ENCODE data around the gene TIMELESS.
"Not testable (repeated sequence)": the region's sequence is repeated elsewhere in the genome, so short reads cannot be mapped to it uniquely, and the experiment has no call there.

The TIMELESS gene

GRCh38 chr12:56450241-56450640, 1.0 kb upstream of the TIMELESS start:
- Histone ChIP-seq H3K9ac (no peak overlapping the region), H2AFZ (no peak overlapping the region), H3K9me3 (ENCODE audit: control insufficient read depth, low read length) (no peaks in the 10 kb centered on the region), H3K27ac (no peak overlapping the region), H3K79me2 (no peaks in the 10 kb centered on the region), H3K4me2 (ENCODE audit: low read length) (no peak overlapping the region), H3K36me3 (ENCODE audit: control insufficient read depth, insufficient read depth, low read length) (no peaks in the 10 kb centered on the region), H3K27me3 (ENCODE audit: control insufficient read depth, insufficient read depth, low read length) (no peaks in the 10 kb centered on the region), H3K4me3 (ENCODE audit: low read depth, low read length) (no peak overlapping the region), H3K4me1 (peaks cover 3% of the 10 kb centered on the region)
- TF ChIP-seq, protein P1, sequence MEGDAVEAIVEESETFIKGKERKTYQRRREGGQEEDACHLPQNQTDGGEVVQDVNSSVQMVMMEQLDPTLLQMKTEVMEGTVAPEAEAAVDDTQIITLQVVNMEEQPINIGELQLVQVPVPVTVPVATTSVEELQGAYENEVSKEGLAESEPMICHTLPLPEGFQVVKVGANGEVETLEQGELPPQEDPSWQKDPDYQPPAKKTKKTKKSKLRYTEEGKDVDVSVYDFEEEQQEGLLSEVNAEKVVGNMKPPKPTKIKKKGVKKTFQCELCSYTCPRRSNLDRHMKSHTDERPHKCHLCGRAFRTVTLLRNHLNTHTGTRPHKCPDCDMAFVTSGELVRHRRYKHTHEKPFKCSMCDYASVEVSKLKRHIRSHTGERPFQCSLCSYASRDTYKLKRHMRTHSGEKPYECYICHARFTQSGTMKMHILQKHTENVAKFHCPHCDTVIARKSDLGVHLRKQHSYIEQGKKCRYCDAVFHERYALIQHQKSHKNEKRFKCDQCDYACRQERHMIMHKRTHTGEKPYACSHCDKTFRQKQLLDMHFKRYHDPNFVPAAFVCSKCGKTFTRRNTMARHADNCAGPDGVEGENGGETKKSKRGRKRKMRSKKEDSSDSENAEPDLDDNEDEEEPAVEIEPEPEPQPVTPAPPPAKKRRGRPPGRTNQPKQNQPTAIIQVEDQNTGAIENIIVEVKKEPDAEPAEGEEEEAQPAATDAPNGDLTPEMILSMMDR (IDR thresholded peaks at IDR 0.05), result no peak

GRCh38 chr12:56449622-56449984, 377 bp upstream of the TIMELESS start:
- no peak overlapping the region for H3K9ac ChIP-seq
- H3K4me1 ChIP-seq, result peaks cover 3% of the 10 kb centered on the region
- H3K79me2 ChIP-seq, result no peaks in the 10 kb centered on the region
- H3K36me3 ChIP-seq (ENCODE audit: control insufficient read depth, insufficient read depth, low read length), result no peaks in the 10 kb centered on the region
- TF ChIP-seq, protein P1 (IDR thresholded peaks at IDR 0.05), result no peak
- H3K4me3 ChIP-seq (ENCODE audit: low read depth, low read length), result peak overlapping the region; percentile 90
- H2AFZ ChIP-seq, result peak overlapping the region; percentile 92
- H3K9me3 ChIP-seq (ENCODE audit: control insufficient read depth, low read length), result no peaks in the 10 kb centered on the region
- peak overlapping the region; percentile 73 for H3K27ac ChIP-seq
- no peaks in the 10 kb centered on the region for H3K27me3 ChIP-seq (ENCODE audit: control insufficient read depth, insufficient read depth, low read length)
- peak overlapping the region; percentile 89 for H3K4me2 ChIP-seq (ENCODE audit: low read length)

- H3K4me1 ChIP-seq; H3K4me2 ChIP-seq (ENCODE audit: low read length); H3K79me2 ChIP-seq; H3K27ac ChIP-seq; H3K9ac ChIP-seq; H3K27me3 ChIP-seq (ENCODE audit: control insufficient read depth, insufficient read depth, low read length); H3K9me3 ChIP-seq (ENCODE audit: control insufficient read depth, low read length); H3K4me3 ChIP-seq (ENCODE audit: low read depth, low read length); H2AFZ ChIP-seq; H3K36me3 ChIP-seq (ENCODE audit: control insufficient read depth, insufficient read depth, low read length): not testable (repeated sequence)
These were observed 6.0 kb downstream of the TIMELESS start for GRCh38 chr12:56443208-56443607.

DNA sequence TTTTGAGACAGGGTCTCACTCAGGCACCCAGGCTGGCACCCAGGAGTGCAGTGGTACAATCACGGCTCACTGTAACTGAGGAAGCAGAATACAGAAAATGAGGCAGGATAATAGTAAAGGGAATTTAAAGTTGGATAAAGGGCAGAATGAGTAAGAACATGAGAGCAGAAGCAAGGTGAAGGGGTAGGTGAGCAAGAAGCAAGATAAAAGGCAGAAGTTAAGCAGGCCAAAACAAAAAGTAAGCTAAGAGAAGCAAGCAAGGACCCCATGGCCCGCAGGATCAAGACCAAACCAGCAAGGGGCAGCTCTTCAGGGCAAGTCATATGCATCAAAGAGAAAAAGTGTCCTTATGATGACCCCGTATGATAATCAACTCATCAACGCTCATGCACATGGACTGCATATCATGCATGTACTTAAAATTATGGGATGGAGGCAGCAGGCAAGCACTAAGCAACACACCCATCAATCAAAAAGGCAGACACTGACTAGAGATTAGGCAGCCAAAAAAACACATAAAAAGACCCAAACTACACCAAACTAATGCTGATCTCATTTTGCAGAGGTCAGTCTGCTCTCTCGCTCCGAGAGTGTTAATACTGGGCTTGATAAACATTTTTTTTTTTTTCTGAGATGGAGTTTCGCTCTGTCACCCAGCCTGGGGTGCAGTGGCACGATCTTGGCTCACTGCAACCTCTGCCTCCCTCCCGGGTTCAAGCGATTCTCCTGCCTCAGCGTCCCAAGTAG, 11.6 kb downstream of the TIMELESS start:
- Histone ChIP-seq H2AFZ (peak overlapping the region; percentile 56), H3K9me3 (ENCODE audit: control insufficient read depth, low read length) (no peaks in the 10 kb centered on the region), H3K27me3 (ENCODE audit: control insufficient read depth, insufficient read depth, low read length) (no peaks in the 10 kb centered on the region), H3K4me3 (ENCODE audit: low read depth, low read length) (no peak overlapping the region), H3K4me1 (peaks cover 7% of the 10 kb centered on the region), H3K9ac (no peak overlapping the region), H3K79me2 (no peaks in the 10 kb centered on the region), H3K27ac (no peak overlapping the region), H3K36me3 (ENCODE audit: control insufficient read depth, insufficient read depth, low read length) (no peaks in the 10 kb centered on the region), H3K4me2 (ENCODE audit: low read length) (no peak overlapping the region)
- TF ChIP-seq, protein P1 (IDR thresholded peaks at IDR 0.05), result no peak

DNA sequence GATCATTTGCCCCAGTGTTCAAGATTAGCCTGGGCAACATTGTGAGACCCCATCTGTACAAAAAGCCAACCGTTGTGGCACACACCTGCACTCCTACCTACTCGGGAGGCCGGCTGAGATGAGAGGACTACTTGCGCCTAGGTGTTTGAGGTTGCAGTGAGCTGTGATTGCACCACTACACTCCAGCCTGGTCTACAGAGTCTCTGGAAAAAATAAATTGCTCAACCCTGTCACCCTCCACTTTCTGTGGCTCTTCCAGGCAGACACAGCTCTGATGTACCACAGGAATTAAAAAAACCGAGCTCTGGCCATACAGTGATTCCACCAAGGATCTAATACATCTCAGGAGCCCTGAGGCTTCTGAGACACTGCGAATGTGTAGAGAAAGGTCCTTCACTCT, 14.4 kb downstream of the TIMELESS start:
- no peak overlapping the region for H3K4me3 ChIP-seq (ENCODE audit: low read depth, low read length)

More for the DNA sequence above, 14.4 kb downstream of the TIMELESS start:
- Histone ChIP-seq H3K9me3 (ENCODE audit: control insufficient read depth, low read length) (no peaks in the 10 kb centered on the region), H3K27me3 (ENCODE audit: control insufficient read depth, insufficient read depth, low read length) (no peaks in the 10 kb centered on the region), H3K79me2 (no peaks in the 10 kb centered on the region), H3K4me2 (ENCODE audit: low read length) (no peak overlapping the region), H2AFZ (no peak overlapping the region), H3K36me3 (ENCODE audit: control insufficient read depth, insufficient read depth, low read length) (no peaks in the 10 kb centered on the region), H3K9ac (no peak overlapping the region), H3K4me1 (peaks cover 7% of the 10 kb centered on the region), H3K27ac (no peak overlapping the region)
- TF ChIP-seq, protein P1 (IDR thresholded peaks at IDR 0.05), result no peak

Measured in parathyroid adenoma (tissue), 2 donors.